Ovary (tissue), 9 donors: ENCODE results near the gene LSM14B. TPM values are rescaled to one million over a fixed set of nuclear protein-coding genes. Genes with fewer than 3 reads are reported as not detected.

Source experiments
- DNase-seq, 5 donors: peaks; one replicate each; pipeline ENCODE4 v3.0.0-alpha.2; 2019 to 2020
- H3K27ac ChIP-seq, 2 donors: fragments of 200-600 bp; one replicate each; pipeline versions ENCODE4 v1.5.1 to v1.8.0; 2019 to 2022
- H3K27me3 ChIP-seq: fragments of 200-600 bp; one replicate; pipeline ENCODE4 v1.8.0; 2022
- H3K36me3 ChIP-seq: fragments of 200-600 bp; sonication (generic); one replicate; pipeline ENCODE4 v1.5.1; 2019
- H3K4me1 ChIP-seq: one replicate; pipeline ENCODE4 v1.8.1; 2013; ENCODE audit warnings: mild to moderate bottlenecking, moderate library complexity; ENCODE audit not compliant: insufficient read depth
- H3K4me3 ChIP-seq: fragments of 200-600 bp; sonication (generic); one replicate; pipeline ENCODE4 v1.5.1; 2017
- H3K9me3 ChIP-seq, 2 donors: fragments of 200-600 bp in 1 of 2; sonication (generic) in 1 of 2; one replicate each; pipeline versions ENCODE4 v1.5.1 to v1.8.1; 2013 to 2019; ENCODE audit warnings: mild to moderate bottlenecking in 1 of 2, moderate library complexity in 1 of 2
- EP300 ChIP-seq: sonication (generic); formaldehyde crosslinking; IDR thresholded peaks from one replicate; pipeline ENCODE4 v1.6.1; 2017; ENCODE audit warnings: antibody characterized with exemption
- POLR2A ChIP-seq: fragments of 450-650 bp; IDR thresholded peaks from one replicate; pipeline ENCODE4 v1.6.1; 2017; ENCODE audit warnings: antibody characterized with exemption, mild to moderate bottlenecking, moderate library complexity
- WGBS, 3 donors: extraction: QIAGEN DNeasy Blood & Tissue Kit in 1 of 3; methylation state at CpG; one replicate each; pipeline versions ENCODE4 v1.1.5 to v1.1.7; 2013 to 2017; 5-methylcytosine and 5-hydroxymethylcytosine counted together
- intact Hi-C, 4 donors: fragments of 100-400 bp; cut with DNase I; formaldehyde crosslinking; loops; one replicate each; pipeline versions ENCODE4 v1.11.0 to v1.15.1; 2022 to 2023
- polyA plus RNA-seq, 2 donors: library from polyadenylated mRNA; stranded (reverse); fragments of 200-250 nt in 1 of 2; fragments of 350-450 nt in 1 of 2; fragmentation: Illumina TruSeq in 1 of 2; extraction: RNeasy Lipid Tissue Mini Kit (QIAGEN cat#74804) in 1 of 2; gene quantifications; one replicate each; pipeline ENCODE4 v1.2.3, GENCODE V29; 2013 to 2014
- total RNA-seq, 7 donors: library from RNA; depleted of rRNA in 2 of 7; stranded (reverse); fragments of >200 nt in 2 of 7; fragmentation: NEBNext Ultra II Directional in 3 of 7; extraction: Animal tissue kit (Norgen Biotek cat#: 25700) in 3 of 7; gene quantifications; one replicate each; pipeline versions ENCODE4 v1.1.0 to v1.2.4, GENCODE V29; 2016 to 2023
- TF ChIP-seq, protein P1 (sequence below), 3 donors: fragments of 450-650 bp in 2 of 3; fragments of 200-600 bp in 1 of 3; IDR thresholded peaks; one replicate each; pipeline versions ENCODE4 v1.5.1 to v1.8.0; 2016 to 2022; ENCODE audit warnings: antibody characterized with exemption in 3 of 3, mild to moderate bottlenecking in 1 of 3
- donor health status: DM: no; HTN: no; CAD: no; lungs with moderate emphysema.
- donor health status: DM: no; HTN: no; CAD: no.
- donor health status: Bipolar disorder and iron deficiency.
- donor health status: DM: yes; HTN: yes; CAD: no.
- donor health status: DM: no; HTN: no; CAD: no.
- donor health status: DM: yes; HTN: yes; CAD: no.

LSM14B gene
- total and polyA plus RNA-seq, 9 donors = 21.5 to 62.2 (median 55.5) TPM

DNA sequence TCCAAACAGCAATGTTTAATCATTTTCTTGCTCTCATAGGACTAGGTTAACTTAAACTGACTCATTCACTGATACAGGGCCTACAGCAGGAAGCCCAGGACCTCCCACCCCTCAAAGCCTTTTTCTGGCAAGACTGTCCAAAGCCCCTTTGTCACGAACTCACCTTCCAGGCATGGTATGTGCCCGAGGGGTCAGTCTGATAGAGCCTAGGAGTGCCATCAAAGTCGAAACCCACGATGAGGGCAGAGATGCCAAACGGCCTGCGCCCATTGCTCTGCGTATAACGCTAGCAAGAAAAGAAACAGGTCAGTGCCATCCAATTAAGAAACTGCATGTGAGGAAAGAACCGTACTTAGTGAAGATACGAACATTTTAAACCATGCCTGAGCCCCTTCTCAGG is 16.6 kb downstream of the LSM14B start:
- TF ChIP-seq POLR2A (no peak), EP300 (no peak)
- no peak overlapping the region for H3K27ac ChIP-seq
- DNase-seq = no peak
- WGBS, 3 donors = 86 to 89% (median 89%) methylated on average over 10 of the region's 10 CpGs
- no peaks in the 10 kb centered on the region for H3K9me3 ChIP-seq
- no peaks in the 10 kb centered on the region for H3K36me3 ChIP-seq
- peaks cover 10% of the 10 kb centered on the region for H3K4me1 ChIP-seq
- no peaks in the 10 kb centered on the region for H3K27me3 ChIP-seq
- H3K4me3 ChIP-seq = no peak overlapping the region
- intact Hi-C loops = loop anchor here in 3 of 4 donors (5.0 kb wide), 2 partner anchors 112 to 117 kb away; no protein-coding TSS in a partner anchor

DNA sequence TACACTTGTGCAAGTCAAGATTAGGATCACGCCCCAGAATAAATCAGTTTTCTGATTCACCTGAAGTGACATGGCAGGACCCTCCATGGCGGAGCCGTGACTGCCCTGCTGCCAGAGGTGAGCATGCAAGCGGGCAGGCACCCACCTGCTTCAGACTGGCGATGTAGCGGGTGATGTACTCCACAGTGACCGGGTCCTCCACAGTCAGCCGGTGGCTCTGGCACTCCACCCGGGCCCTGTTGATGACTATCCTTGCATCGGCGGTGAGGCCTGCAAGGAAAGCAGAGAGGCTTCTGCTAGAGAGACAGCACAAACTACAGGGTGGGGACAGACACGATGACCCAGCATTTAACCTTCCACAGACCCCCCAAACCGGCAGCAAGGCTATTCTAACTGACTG is 17.4 kb downstream of the LSM14B start:
- intact Hi-C loops = loop anchor here (5.0 kb wide), 6 partner anchors 72 to 243 kb away; partner anchors contain the start of gene TAF4 (in 1 of the 4)
- H3K9me3 ChIP-seq = no peaks in the 10 kb centered on the region
- H3K4me1 ChIP-seq = peaks cover 9% of the 10 kb centered on the region
- TF ChIP-seq POLR2A (no peak), EP300 (no peak)
- TF ChIP-seq, protein P1, sequence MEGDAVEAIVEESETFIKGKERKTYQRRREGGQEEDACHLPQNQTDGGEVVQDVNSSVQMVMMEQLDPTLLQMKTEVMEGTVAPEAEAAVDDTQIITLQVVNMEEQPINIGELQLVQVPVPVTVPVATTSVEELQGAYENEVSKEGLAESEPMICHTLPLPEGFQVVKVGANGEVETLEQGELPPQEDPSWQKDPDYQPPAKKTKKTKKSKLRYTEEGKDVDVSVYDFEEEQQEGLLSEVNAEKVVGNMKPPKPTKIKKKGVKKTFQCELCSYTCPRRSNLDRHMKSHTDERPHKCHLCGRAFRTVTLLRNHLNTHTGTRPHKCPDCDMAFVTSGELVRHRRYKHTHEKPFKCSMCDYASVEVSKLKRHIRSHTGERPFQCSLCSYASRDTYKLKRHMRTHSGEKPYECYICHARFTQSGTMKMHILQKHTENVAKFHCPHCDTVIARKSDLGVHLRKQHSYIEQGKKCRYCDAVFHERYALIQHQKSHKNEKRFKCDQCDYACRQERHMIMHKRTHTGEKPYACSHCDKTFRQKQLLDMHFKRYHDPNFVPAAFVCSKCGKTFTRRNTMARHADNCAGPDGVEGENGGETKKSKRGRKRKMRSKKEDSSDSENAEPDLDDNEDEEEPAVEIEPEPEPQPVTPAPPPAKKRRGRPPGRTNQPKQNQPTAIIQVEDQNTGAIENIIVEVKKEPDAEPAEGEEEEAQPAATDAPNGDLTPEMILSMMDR (IDR thresholded peaks at IDR 0.05) = no peak
- DNase-seq = no peak
- no peaks in the 10 kb centered on the region for H3K27me3 ChIP-seq
- H3K27ac ChIP-seq = no peak overlapping the region
- no peaks in the 10 kb centered on the region for H3K36me3 ChIP-seq
- 83 to 89% (median 86%) methylated on average over 13 of the region's 13 CpGs for WGBS, 3 donors
- no peak overlapping the region for H3K4me3 ChIP-seq

DNA sequence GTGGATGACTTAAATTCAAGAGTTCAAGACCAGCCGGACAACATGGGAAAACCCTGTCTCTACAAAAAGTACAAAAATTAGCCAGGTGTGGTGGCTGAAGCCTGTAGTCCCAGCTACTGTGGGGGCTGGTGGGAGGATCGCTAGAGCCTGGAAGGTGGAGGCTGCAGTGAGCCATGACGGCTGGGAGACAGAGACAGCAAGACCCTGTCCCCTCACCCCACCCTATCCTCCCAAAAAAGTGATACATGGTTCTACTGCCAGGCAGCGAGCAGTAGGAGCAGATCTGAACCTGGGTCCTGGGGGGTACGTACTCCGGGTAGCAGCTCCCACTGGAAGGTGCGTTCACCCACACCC is 18.7 kb downstream of the LSM14B start:
- WGBS, 3 donors = 75 to 78% (median 76%) methylated on average over 7 of the region's 7 CpGs
- no peak for DNase-seq
- intact Hi-C loops = loop anchor here in 3 of 4 donors (5.0 kb wide), 4 partner anchors 74 to 241 kb away; partner anchors contain the start of gene TAF4 (in 1 of the 3)
- Histone ChIP-seq H3K27ac (no peak overlapping the region), H3K9me3 (no peaks in the 10 kb centered on the region), H3K4me1 (peaks cover 12% of the 10 kb centered on the region), H3K4me3 (no peak overlapping the region), H3K36me3 (no peaks in the 10 kb centered on the region), H3K27me3 (no peaks in the 10 kb centered on the region)
- TF ChIP-seq, protein P1 (IDR thresholded peaks at IDR 0.05) = no peak
- TF ChIP-seq EP300 (no peak), POLR2A (no peak)

DNA sequence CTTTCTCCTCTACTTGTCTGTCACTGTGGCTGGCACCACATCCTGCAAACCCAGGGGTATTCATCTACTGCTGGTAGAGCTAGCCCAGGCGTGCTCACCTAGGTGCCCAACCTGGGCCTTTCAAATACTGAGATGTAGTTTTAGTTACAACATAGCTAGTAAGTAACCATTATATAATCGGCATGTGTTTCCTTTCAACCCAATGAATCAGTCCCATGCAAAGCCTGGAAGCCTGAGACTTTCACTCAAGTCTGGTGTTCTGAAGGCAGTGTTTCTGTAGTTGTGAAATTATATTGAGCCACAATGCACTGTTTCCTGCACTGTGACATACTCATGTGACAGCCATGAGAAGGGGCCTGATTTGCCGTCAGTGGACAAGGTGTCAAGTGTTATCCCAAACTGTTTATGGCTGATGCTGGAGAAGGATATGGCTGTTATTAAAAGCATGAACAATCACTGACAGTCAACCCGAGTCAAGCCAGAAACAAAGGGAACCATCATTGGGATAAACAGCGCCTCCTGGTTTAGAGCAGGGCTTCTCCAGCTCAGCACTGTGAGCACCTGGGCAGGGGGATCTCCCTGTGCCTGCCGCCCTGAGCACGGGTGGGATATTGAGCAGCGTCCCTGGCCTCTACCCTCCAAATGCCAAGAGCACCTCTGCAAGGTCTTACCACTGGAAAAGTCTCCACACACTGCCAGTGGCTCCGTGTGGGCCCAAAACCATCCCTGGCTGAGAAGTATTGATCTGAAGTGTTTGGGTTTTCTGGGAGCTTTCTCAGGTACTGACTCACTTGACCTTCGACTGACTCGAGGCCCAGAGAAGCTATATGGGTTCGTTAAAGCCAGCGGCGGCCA is 19.3 kb downstream of the LSM14B start:
- Histone ChIP-seq H3K4me1 (peaks cover 14% of the 10 kb centered on the region), H3K4me3 (peak overlapping the region; percentile 68), H3K27ac (peak overlapping the region; percentile 98 to 100), H3K9me3 (no peaks in the 10 kb centered on the region), H3K36me3 (no peaks in the 10 kb centered on the region), H3K27me3 (no peaks in the 10 kb centered on the region)
- intact Hi-C loops = loop anchor here in 3 of 4 donors (2.0 to 5.0 kb wide), 5 partner anchors 19 to 241 kb away; partner anchors contain the start of genes LSM14B (in 1 of the 3) and TAF4 (in 1 of the 3)
- DNase-seq = no peak
- WGBS, 3 donors = 19 to 26% (median 23%) methylated on average over 14 of the region's 14 CpGs
- TF ChIP-seq EP300 (no peak), POLR2A (no peak)
- TF ChIP-seq, protein P1 (IDR thresholded peaks at IDR 0.05) = no peak
